GM21723 (cell line): ENCODE data around the gene CDIPT.

Source experiments
- ATAC-seq: cut with Tn5 transposase; IDR thresholded peaks from one replicate; pipeline ENCODE4 v1.9.1; 2021; ENCODE audit warnings: mild to moderate bottlenecking, moderate library complexity; ENCODE audit not compliant: unreplicated experiment

CDIPT gene

GRCh38 chr16:29860218-29860617, 2.8 kb downstream of the CDIPT start:
- ATAC-seq = no peak

- ATAC-seq = no peak
Observed at GRCh38 chr16:29858974-29859373, 4.1 kb downstream of the CDIPT start.

GRCh38 chr16:29858149-29858849, 4.7 kb downstream of the CDIPT start:
- no peak for ATAC-seq

- ATAC-seq = no peak
Observed at GRCh38 chr16:29857133-29857760, 5.8 kb downstream of the CDIPT start.

- ATAC-seq = no peak
Observed at GRCh38 chr16:29854520-29855100, 8.4 kb downstream of the CDIPT start.

GRCh38 chr16:29852654-29853053, 10.4 kb downstream of the CDIPT start:
- no peak for ATAC-seq

- no peak for ATAC-seq
Observed at GRCh38 chr16:29850998-29851397, 12.0 kb downstream of the CDIPT start.

- ATAC-seq = no peak
Observed at GRCh38 chr16:29849505-29849904, 13.5 kb downstream of the CDIPT start.

GRCh38 chr16:29848420-29849297, 14.4 kb downstream of the CDIPT start:
- ATAC-seq = no peak

GRCh38 chr16:29845656-29846055, 17.4 kb downstream of the CDIPT start:
- no peak for ATAC-seq

GRCh38 chr16:29844575-29845331, 18.3 kb downstream of the CDIPT start:
- ATAC-seq = no peak

GRCh38 chr16:29843931-29844330, 19.1 kb downstream of the CDIPT start:
- ATAC-seq = no peak

- ATAC-seq = no peak
Observed at GRCh38 chr16:29842732-29843346, 20.2 kb downstream of the CDIPT start.

GRCh38 chr16:29841631-29842030, 21.4 kb downstream of the CDIPT start:
- no peak for ATAC-seq

- ATAC-seq = no peak
Observed at GRCh38 chr16:29840240-29840639, 22.8 kb downstream of the CDIPT start.

GRCh38 chr16:29839822-29840221, 23.2 kb downstream of the CDIPT start:
- ATAC-seq = no peak

GRCh38 chr16:29837841-29838240, 25.2 kb downstream of the CDIPT start:
- no peak for ATAC-seq

- no peak for ATAC-seq
Observed at GRCh38 chr16:29836623-29837022, 26.4 kb downstream of the CDIPT start.

- no peak for ATAC-seq
Observed at GRCh38 chr16:29835926-29836325, 27.1 kb downstream of the CDIPT start.

GRCh38 chr16:29834079-29834478, 28.9 kb downstream of the CDIPT start:
- ATAC-seq = no peak
